ENCODE results near the gene CATSPER1. TPM values are rescaled to one million over a fixed set of nuclear protein-coding genes. Genes with fewer than 3 reads are reported as not detected.

The CATSPER1 gene
- total RNA-seq, 1 experiment from 2014 or later, result not detected

DNA sequence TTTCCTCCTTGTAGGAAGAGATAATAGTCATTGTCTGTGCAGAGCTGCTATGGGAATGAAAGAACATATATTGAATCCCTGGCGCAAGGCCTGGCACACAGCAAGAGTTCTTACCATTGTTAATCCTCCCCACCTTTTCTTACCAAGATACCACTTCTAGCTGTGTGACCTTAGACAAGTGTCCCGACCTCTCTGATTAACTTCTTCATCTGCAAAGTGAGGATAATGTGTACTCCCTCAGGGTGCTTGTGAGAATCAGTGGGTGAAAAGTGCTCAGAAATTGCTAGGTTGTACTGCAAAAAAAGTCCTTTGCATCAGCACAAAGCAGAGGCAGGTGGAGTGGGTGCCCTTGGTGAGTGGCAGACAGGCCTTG lies 18.2 kb downstream of the CATSPER1 start:
- Histone ChIP-seq H3K27ac (ENCODE audit: low read depth, low read length, poor library complexity, severe bottlenecking) (no peak overlapping the region), H3K4me1 (ENCODE audit: insufficient read depth, low read length, poor library complexity, severe bottlenecking) (peaks cover 3% of the 10 kb centered on the region), H3K4me3 (ENCODE audit: low read depth, low read length, poor library complexity, severe bottlenecking) (no peak overlapping the region), H3K9me3 (ENCODE audit: low read depth, low read length, poor library complexity, severe bottlenecking) (no peaks in the 10 kb centered on the region), H3K27me3 (replicated peaks; ENCODE audit: insufficient read depth, low read depth, low read length, poor library complexity) (no peaks in the 10 kb centered on the region), H3K36me3 (ENCODE audit: insufficient read depth, low read length, poor library complexity, severe bottlenecking) (peaks cover 20% of the 10 kb centered on the region)
- intact Hi-C loops (cut with micrococcal nuclease; ENCODE audit: unreplicated experiment), result no loop called here
- POLR2A ChIA-PET (ENCODE audit: low non-redundant PET), result no interaction called here
- no TSS peak for BruUV-seq (replicated peaks)
- CTCF ChIA-PET, result interaction anchor here (1.2 kb wide), 1 partner anchor 14 kb away, joined by 3 read pairs; no protein-coding TSS in a partner anchor
- DNase-seq (ENCODE audit: low spot score), result no peak
- no peak for TF ChIP-seq EZH2 (IDR thresholded peaks at IDR 0.05; ENCODE audit: borderline replicate concordance, low read depth, low read length, poor library complexity, severe bottlenecking)
- TF ChIP-seq, protein P1, sequence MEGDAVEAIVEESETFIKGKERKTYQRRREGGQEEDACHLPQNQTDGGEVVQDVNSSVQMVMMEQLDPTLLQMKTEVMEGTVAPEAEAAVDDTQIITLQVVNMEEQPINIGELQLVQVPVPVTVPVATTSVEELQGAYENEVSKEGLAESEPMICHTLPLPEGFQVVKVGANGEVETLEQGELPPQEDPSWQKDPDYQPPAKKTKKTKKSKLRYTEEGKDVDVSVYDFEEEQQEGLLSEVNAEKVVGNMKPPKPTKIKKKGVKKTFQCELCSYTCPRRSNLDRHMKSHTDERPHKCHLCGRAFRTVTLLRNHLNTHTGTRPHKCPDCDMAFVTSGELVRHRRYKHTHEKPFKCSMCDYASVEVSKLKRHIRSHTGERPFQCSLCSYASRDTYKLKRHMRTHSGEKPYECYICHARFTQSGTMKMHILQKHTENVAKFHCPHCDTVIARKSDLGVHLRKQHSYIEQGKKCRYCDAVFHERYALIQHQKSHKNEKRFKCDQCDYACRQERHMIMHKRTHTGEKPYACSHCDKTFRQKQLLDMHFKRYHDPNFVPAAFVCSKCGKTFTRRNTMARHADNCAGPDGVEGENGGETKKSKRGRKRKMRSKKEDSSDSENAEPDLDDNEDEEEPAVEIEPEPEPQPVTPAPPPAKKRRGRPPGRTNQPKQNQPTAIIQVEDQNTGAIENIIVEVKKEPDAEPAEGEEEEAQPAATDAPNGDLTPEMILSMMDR (conservative IDR thresholded peaks at IDR 0.05; ENCODE audit: low read depth, low read length), result no peak

DNA sequence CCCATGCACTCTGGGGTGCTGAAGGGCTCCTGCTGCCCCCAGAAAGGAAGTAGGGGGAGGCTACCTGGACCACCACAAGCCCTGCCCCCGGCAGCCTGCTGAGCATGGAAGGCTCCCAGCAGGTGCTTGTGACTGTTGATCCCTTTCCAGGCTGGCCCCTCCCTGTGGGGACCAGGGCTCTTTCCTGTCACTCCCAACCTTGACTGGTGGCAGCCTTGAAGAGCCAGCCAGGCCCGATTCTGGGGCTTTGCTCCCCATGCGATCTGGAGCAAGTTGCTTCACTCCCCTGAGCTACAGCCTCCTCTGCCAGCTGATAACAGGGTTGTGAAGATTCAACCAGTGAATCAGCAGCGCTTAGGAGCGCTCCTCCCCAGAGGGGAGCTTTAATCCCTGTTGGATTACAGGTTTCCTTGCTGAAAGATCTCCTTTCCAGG lies 19.1 kb downstream of the CATSPER1 start:
- H3K36me3 ChIP-seq (ENCODE audit: insufficient read depth, low read length, poor library complexity, severe bottlenecking), result peaks cover 20% of the 10 kb centered on the region
- DNase-seq (ENCODE audit: low spot score), result no peak
- no peak overlapping the region for H3K27ac ChIP-seq (ENCODE audit: low read depth, low read length, poor library complexity, severe bottlenecking)
- TF ChIP-seq EZH2 (IDR thresholded peaks at IDR 0.05; ENCODE audit: borderline replicate concordance, low read depth, low read length, poor library complexity, severe bottlenecking), result no peak
- TF ChIP-seq, protein P1 (conservative IDR thresholded peaks at IDR 0.05; ENCODE audit: low read depth, low read length), result no peak
- H3K9me3 ChIP-seq (ENCODE audit: low read depth, low read length, poor library complexity, severe bottlenecking), result no peaks in the 10 kb centered on the region
- ChIA-PET POLR2A (ENCODE audit: low non-redundant PET) (no interaction called here), CTCF (no interaction called here)
- peaks cover 3% of the 10 kb centered on the region for H3K4me1 ChIP-seq (ENCODE audit: insufficient read depth, low read length, poor library complexity, severe bottlenecking)
- intact Hi-C loops (cut with micrococcal nuclease; ENCODE audit: unreplicated experiment), result no loop called here
- H3K27me3 ChIP-seq (replicated peaks; ENCODE audit: insufficient read depth, low read depth, low read length, poor library complexity), result no peaks in the 10 kb centered on the region
- H3K4me3 ChIP-seq (ENCODE audit: low read depth, low read length, poor library complexity, severe bottlenecking), result no peak overlapping the region
- BruUV-seq (replicated peaks), result no TSS peak

DNA sequence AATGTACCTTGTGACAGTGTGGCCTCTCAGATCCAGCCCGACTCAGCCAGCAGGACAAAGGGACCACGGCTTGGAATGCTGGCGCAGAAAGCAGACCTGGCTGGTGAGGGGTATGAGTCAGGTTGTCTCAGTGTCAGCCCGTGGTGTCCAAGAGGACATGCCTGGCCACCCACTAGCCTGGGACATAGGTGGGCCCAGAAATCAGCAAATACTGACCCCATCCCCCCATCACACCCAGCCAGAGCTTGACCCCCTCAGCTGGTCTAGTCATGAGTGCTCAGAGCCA lies 19.4 kb downstream of the CATSPER1 start:
- Histone ChIP-seq H3K27me3 (replicated peaks; ENCODE audit: insufficient read depth, low read depth, low read length, poor library complexity) (no peaks in the 10 kb centered on the region), H3K4me3 (ENCODE audit: low read depth, low read length, poor library complexity, severe bottlenecking) (no peak overlapping the region), H3K27ac (ENCODE audit: low read depth, low read length, poor library complexity, severe bottlenecking) (no peak overlapping the region), H3K9me3 (ENCODE audit: low read depth, low read length, poor library complexity, severe bottlenecking) (no peaks in the 10 kb centered on the region), H3K36me3 (ENCODE audit: insufficient read depth, low read length, poor library complexity, severe bottlenecking) (peaks cover 20% of the 10 kb centered on the region), H3K4me1 (ENCODE audit: insufficient read depth, low read length, poor library complexity, severe bottlenecking) (peaks cover 3% of the 10 kb centered on the region)
- CTCF ChIA-PET, result no interaction called here
- no peak for DNase-seq (ENCODE audit: low spot score)
- no TSS peak for BruUV-seq (replicated peaks)
- POLR2A ChIA-PET (ENCODE audit: low non-redundant PET), result no interaction called here
- TF ChIP-seq, protein P1 (conservative IDR thresholded peaks at IDR 0.05; ENCODE audit: low read depth, low read length), result no peak
- TF ChIP-seq EZH2 (IDR thresholded peaks at IDR 0.05; ENCODE audit: borderline replicate concordance, low read depth, low read length, poor library complexity, severe bottlenecking), result no peak
- intact Hi-C loops (cut with micrococcal nuclease; ENCODE audit: unreplicated experiment), result no loop called here

Data from A673 (cell line).